Measurements from ENCODE around the gene ADA.

ADA gene

GRCh38 chr20:44653546-44653945 is 2.0 kb upstream of the ADA start:
- no peak for TF ChIP-seq CTCF (conservative IDR thresholded peaks at IDR 0.05)
- H3K27ac ChIP-seq, result no peak overlapping the region

GRCh38 chr20:44651434-44651683 is 140 bp downstream of the ADA start:
- TF ChIP-seq CTCF (conservative IDR thresholded peaks at IDR 0.05), result no peak
- H3K27ac ChIP-seq, result peak overlapping the region; percentile 65; the same call in 1 of the 2 replicates

GRCh38 chr20:44650771-44651433 is 597 bp downstream of the ADA start:
- no peak for TF ChIP-seq CTCF (conservative IDR thresholded peaks at IDR 0.05)
- H3K27ac ChIP-seq, result peak overlapping the region; percentile 65; the same call in 1 of the 2 replicates

- H3K27ac ChIP-seq, result no peak overlapping the region
- TF ChIP-seq CTCF (conservative IDR thresholded peaks at IDR 0.05), result no peak
Measured at GRCh38 chr20:44649976-44650375, 1.5 kb downstream of the ADA start.

GRCh38 chr20:44649126-44649525 is 2.4 kb downstream of the ADA start:
- H3K27ac ChIP-seq, result peak overlapping the region; percentile 24; the same call in 1 of the 2 replicates
- TF ChIP-seq CTCF (conservative IDR thresholded peaks at IDR 0.05), result no peak

- TF ChIP-seq CTCF (conservative IDR thresholded peaks at IDR 0.05), result 0 out of 2 replicates have a peak, but pooled peaks have one; percentile 8
- peak overlapping the region; percentile 24; the same call in 1 of the 2 replicates for H3K27ac ChIP-seq
Measured at GRCh38 chr20:44648579-44648978, 2.9 kb downstream of the ADA start.

GRCh38 chr20:44648068-44648467 is 3.4 kb downstream of the ADA start:
- no peak for TF ChIP-seq CTCF (conservative IDR thresholded peaks at IDR 0.05)
- peak overlapping the region; percentile 24; the same call in 1 of the 2 replicates for H3K27ac ChIP-seq
